Activated T-helper 9 cell treated with anti-CD3 and anti-CD28 coated beads, Interleukin-2, amount 50 U/mL, for 16 hours (primary cell): ENCODE measurements around the gene ADM2.
"Not testable (repeated sequence)": the region's sequence is repeated elsewhere in the genome, so short reads cannot be mapped to it uniquely, and the experiment has no call there.

Experiments
- DNase-seq: peaks from one replicate; pipeline ENCODE4 v3.0.0-alpha.2; 2020; ENCODE audit warnings: low read depth

ADM2 gene

DNA sequence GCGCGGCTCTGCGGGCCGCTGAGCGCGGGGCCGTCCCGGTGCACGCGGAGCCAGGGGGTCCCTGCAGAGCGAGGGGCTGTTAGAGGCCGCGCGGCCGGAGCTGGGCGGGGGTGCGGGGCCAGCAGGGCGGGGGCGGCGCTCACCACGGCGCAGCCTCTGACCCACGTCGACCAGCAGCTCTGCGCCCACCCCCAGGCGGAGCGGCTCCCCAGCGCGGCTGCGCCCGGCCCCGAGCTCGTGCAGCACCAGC lies 44.4 kb downstream of the ADM2 start:
- DNase-seq = no peak

DNA sequence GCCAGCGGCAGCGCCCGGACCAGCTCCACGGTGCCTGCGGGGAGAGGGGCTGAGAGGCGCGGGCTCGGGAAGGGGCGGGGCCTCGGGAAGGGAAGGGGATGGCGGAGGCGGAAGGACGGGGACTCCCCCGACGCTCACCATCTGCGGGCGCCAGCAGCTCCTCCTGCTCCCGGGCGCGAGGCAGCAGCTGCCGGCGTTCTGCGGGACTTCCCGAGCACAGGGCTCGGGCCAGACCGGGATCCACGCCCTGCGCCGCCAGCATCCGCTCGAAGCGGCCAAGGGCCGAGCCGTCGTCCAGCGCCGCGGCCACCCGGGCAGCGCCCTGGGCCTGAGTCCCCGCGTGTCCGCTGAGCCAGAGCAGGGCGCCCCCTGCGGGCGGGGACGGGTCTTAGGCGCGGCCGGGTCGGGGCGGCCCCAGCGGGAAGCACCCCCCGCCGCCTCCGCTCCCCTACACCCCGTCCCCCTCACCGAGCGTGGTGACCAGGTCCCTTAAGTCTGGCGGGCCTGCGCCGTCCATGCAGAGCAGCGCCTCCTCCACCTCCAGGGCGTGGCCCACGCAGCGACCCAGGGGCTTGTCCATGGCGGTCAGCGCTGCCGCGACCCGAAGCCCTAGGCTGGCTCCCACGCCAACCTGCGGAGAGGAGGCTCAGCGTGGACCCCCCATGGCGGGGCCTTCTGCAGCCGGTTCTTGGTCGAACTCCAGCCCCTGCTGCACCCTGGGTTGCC lies 44.9 kb downstream of the ADM2 start:
- peak; percentile 75 for DNase-seq

- no peak for DNase-seq
These were observed 45.8 kb downstream of the ADM2 start for GRCh38 chr22:50526834-50527801.

GRCh38 chr22:50527921-50528681 lies 46.8 kb downstream of the ADM2 start:
- DNase-seq = no peak

GRCh38 chr22:50528682-50529415 lies 47.5 kb downstream of the ADM2 start:
- DNase-seq = no peak

DNA sequence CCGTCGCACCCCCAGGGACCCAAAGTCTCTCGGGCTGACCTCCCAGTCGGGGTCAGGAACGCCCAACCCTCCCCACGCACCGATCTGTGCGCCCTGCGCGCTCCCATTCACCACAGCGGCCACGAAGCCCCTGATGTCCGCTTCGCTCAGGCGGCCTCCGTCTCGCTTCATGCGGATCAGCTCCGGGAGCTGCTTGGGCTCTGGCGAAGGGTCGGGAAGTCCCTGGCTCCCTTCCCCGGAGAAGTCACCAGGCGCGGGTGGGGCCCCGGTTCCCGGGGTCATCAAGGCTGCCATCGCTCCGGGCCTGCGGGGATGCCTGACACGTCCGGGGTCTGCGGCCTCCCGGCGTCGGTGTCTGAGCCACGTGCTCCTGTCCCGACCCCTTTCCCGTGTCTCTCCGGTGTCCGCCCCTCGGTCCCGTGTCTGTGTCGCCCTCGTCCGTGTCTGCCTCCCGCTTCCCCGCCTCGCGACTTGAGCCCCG lies 48.1 kb downstream of the ADM2 start:
- no peak for DNase-seq

DNA sequence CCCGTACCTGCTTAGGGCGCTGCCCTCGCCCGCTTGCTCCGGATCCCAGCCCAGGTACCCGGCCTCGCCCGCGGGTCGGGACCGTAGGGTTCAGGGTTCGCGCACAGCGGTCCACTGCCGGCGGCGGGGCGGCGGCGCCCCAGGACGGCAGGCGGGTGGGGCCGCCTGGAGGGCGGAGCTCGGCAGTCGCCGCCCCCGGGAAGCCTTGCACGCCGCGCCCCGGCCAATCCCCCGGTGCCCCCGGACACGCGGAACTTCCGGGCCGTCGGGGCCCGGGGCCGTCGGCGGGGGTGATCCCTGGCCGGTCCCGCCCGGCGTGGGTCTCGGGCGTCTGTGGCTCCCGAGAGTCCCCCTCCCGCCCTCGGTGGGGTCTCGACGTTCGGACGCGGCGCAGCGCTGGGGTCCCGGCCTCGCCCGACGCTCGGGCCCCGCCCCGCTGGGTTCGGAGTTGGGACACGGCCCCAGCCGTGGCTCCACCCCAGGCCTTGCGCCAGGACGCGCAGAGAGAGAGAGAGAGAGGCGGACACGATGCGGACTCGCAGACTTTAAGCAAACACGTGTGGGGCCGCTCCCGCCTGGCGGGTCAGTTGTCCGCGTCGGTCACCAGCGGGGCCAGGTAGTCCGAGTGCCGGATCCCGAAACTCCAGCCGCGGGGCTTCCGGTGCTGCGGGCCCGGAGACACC lies 48.7 kb downstream of the ADM2 start, which contains the start of gene TYMP:
Gene TYMP, minus strand, starts transcription at position 116 of the 683 bp plus-strand sequence. CDS start 303 bp downstream, outside the sequence.
- peak; percentile 65 for DNase-seq

GRCh38 chr22:50530580-50530876 lies 49.2 kb downstream of the ADM2 start:
- no peak for DNase-seq

DNA sequence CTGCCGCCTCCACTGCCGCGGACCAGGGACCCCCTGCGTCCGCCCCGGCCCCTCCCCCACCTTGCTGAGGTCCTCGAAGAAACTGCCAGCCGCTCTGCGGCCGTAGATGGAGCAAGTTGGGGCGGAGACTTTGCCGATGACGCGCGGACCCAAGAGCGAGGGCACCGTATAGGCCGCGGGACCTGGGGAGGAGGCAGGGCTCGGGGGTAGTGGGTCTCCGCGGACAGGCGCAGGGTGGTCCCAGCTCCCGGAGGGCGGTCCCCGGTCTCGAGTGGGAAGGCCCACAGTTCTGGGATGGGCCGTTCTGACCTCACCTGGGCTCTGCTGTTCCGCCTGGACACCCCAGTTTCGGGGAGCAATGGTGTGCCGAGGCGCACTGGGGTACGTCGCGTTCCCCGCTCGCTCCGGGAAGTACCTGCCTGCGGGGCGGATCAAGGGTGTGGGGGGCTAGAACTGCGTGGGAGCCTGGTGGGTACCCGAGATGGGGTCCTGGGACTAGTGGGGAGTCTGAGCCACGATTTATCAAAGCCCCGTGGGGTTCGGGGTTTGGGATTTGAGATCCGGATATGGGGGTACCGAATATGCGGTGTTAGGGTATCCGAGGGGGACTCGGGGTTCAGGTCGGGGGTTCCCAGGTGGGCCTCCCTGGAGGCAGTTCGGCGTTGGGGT lies 49.7 kb downstream of the ADM2 start:
- peak; percentile 75 for DNase-seq

DNA sequence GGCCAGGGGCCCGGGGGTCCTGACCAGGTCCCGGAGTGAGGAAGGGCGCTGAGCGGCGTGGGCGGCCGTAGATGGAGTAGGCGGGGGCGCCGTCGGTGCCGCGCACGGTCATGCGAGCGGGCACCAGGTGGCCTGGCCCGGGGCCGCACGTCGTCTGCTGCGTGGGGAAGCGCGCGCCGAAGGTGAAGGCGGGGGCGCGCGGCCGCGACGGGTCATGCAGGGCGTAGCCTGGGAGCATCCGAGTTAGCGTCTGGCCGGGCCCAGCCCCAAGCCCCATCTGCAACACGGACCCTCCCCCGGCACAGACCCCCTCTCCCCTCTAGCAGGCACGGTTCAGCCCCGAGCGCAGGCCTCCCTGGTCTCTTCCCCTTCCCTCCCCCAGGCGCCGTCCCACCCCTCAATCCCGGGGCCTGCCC lies 50.2 kb downstream of the ADM2 start:
- peak; percentile 66 for DNase-seq

DNA sequence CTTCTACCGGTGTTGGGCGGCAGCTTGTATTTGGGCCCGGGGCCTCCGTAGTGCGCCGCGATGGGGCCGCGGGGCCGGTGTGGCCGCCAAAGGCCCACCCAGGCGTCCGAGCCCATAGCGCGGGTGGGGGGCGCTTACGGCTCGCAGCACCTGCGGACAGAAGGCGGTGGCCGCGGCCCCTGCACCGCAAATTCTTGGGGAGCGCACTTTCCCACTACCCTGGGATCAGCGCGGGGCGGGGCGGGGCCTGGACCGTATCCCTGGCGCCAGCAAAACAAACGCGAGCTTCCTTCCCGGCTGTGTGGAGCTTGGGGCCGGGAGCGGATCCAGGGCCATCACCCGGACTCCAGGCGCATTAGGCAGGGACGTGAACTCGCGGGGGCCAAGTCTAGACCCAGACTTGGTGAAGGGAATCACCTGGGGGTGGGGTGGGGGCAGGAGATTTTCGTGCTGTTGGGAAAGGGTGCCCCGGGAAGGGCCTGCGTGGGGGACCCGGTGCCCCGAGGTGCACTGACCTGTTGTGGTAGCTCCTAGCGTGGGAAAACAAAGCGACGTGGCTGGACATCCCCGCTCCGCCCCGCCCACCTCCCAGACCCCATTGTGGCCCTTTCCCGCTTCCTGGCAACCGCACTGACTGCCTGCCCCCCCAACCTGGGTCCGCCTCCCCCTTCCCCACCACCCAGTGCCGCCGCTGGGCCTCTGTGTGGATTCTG lies 50.8 kb downstream of the ADM2 start:
- no peak for DNase-seq

- no peak for DNase-seq
These were observed 51.8 kb downstream of the ADM2 start for GRCh38 chr22:50532824-50533796.

GRCh38 chr22:50533856-50534711 lies 52.7 kb downstream of the ADM2 start:
- DNase-seq = not testable (repeated sequence)

- DNase-seq = no peak
These were observed 53.8 kb downstream of the ADM2 start for GRCh38 chr22:50535113-50535512.
